BJ (cell line): ENCODE measurements around the gene SLC45A1. TPM values are rescaled to one million over a fixed set of nuclear protein-coding genes. Genes with fewer than 3 reads are reported as not detected.

Experiments used
- CTCF ChIA-PET: fragments of 350-600 bp; formaldehyde crosslinking; extraction: SDS; loops from one replicate; lab custom pipeline; 2021; ENCODE audit warnings: antibody characterized with exemption, inconsistent platforms; lab: Yijun Ruan, JAX
- POLR2A ChIA-PET: fragments of 300-600 bp; sonication (Branson Sonifier 250); formaldehyde crosslinking; extraction: SDS; loops from one replicate; lab custom pipeline; 2021; ENCODE audit warnings: antibody characterized with exemption; lab: Charles Lee
- DNase-seq: peaks from one replicate; pipeline ENCODE4 v3.0.0-alpha.2; 2011; ENCODE audit warnings: low read depth
- H3K27me3 ChIP-seq: 2 replicates; pipeline ENCODE4 v1.6.0; 2011; ENCODE audit warnings: low read length; ENCODE audit not compliant: control insufficient read depth, insufficient read depth
- H3K36me3 ChIP-seq: 2 replicates; pipeline ENCODE4 v1.5.1; 2011; ENCODE audit warnings: low read length; ENCODE audit not compliant: control insufficient read depth, insufficient read depth
- H3K4me3 ChIP-seq: 2 replicates; pipeline ENCODE4 v1.5.1; 2011; ENCODE audit warnings: low read depth, mild to moderate bottlenecking, control low read depth, low read length
- polyA plus RNA-seq: library from polyadenylated mRNA; depleted of rRNA; stranded (reverse); fragments of >200 nt; gene quantifications from 2 replicates; pipeline ENCODE4 v1.2.3, GENCODE V29; 2011
- TF ChIP-seq, protein P1 (sequence below): IDR thresholded peaks from 2 replicates; pipeline ENCODE4 v1.5.1; 2011; ENCODE audit warnings: low read depth, mild to moderate bottlenecking, control low read depth, inconsistent platforms, low read length, moderate library complexity; ENCODE audit not compliant: insufficient read depth

The SLC45A1 gene
- polyA plus RNA-seq, 1 experiment = 1.4 TPM

DNA sequence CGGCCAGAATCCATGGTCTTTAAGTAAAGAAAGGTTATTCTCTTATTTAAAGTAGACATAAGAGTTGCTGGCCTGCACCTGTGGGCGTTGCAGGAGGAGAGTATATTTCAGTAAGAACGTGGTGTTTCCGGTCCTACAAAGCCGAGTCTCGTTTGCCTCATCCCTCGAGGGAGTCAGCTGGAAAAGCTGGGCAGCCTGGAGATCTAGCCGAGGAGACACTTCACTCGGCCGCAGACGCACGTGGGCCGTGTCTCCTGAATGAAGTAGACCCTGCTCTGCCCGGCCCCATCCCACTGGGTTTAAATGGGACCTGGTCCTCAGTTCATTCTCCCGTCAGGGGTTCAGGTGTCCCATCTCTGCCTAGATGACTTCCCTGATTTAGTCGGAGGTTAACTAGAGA lies 14.9 kb downstream of the SLC45A1 start:
- no peak for DNase-seq
- no peaks in the 10 kb centered on the region for H3K36me3 ChIP-seq
- ChIA-PET CTCF (no interaction called here), POLR2A (no interaction called here)
- H3K4me3 ChIP-seq = no peak overlapping the region
- TF ChIP-seq, protein P1, sequence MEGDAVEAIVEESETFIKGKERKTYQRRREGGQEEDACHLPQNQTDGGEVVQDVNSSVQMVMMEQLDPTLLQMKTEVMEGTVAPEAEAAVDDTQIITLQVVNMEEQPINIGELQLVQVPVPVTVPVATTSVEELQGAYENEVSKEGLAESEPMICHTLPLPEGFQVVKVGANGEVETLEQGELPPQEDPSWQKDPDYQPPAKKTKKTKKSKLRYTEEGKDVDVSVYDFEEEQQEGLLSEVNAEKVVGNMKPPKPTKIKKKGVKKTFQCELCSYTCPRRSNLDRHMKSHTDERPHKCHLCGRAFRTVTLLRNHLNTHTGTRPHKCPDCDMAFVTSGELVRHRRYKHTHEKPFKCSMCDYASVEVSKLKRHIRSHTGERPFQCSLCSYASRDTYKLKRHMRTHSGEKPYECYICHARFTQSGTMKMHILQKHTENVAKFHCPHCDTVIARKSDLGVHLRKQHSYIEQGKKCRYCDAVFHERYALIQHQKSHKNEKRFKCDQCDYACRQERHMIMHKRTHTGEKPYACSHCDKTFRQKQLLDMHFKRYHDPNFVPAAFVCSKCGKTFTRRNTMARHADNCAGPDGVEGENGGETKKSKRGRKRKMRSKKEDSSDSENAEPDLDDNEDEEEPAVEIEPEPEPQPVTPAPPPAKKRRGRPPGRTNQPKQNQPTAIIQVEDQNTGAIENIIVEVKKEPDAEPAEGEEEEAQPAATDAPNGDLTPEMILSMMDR = no peak
- H3K27me3 ChIP-seq = no peaks in the 10 kb centered on the region

DNA sequence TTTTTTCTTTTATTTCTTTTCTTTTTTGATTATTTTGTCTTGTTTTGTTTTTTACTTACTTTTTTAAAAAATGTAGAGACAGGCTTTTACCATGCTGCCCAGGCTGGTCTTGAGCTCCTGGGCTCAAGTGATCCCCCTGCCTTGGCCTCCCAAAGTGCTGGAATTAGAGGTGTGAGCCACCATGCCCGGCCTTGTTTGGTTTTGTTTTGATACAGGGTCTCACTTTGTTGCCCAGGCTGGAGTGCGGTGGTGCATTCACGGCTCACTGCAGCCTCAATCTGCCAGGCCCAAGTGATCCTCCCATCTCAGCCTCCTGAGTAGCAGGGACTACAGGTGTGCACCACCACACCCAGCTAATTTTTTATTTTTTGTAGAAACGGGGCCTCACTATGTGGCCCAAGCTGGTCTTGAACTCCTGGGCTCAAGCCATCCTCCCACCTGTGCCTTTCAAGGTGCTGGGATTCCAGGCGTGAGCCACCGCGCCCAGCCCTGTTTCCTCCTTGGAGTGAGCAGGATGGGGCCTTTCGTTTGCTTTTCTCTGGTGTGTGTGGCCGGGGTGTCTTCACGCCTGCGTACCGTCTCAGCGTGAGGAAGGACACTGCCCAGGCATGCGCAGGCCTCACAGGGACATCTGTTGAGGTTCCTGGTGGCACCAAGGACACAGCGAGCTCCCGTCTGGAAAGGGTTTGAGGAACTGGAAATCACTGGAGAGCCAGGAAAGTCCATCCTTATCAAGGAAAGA lies 15.5 kb downstream of the SLC45A1 start:
- TF ChIP-seq, protein P1 = no peak
- POLR2A ChIA-PET = no interaction called here
- DNase-seq = no peak
- CTCF ChIA-PET = no interaction called here
- no peak overlapping the region for H3K4me3 ChIP-seq
- no peaks in the 10 kb centered on the region for H3K27me3 ChIP-seq
- no peaks in the 10 kb centered on the region for H3K36me3 ChIP-seq

DNA sequence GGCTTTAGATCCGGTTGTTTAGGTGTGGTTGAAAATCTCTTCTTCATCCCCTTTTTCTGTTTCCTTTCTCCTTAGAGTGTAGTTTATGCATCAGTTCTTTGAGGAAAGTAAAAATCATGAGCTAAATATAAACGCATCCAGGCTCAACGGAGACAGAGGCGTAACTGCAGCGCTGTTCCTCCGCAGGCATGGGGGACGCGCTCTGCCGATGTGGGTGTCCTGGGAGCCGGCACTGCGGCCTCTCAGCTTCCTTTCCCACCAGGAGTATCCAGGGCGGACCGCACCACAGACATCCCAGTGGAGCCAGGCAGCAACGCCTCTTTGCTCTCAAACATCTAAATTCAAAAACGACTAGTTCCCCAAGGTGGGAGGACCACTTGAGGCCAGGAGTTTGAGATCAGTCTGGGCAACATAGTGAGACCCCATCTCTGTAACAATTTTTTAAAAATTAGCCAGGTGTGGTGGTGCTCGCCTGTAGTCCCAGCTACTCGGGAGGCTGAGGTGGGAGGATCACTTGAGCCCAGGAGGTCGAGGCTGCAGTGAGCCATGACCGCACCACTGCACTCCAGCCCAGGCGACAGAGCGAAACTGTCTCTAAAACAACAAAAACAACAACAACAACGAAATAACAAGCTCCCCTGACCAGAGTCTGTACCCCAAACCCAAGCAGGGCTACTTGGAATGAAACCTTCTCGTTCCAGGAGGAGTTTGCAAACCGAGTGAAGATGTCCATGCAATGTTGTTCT lies 16.4 kb downstream of the SLC45A1 start:
- H3K4me3 ChIP-seq = no peak overlapping the region
- H3K27me3 ChIP-seq = no peaks in the 10 kb centered on the region
- TF ChIP-seq, protein P1 = no peak
- ChIA-PET CTCF (interaction anchor here (0.7 kb wide), 1 partner anchor 16 kb away, joined by 3 read pairs; no protein-coding TSS in a partner anchor), POLR2A (interaction anchor here (0.5 kb wide), 1 partner anchor 23 kb away, joined by 6 read pairs; no protein-coding TSS in a partner anchor)
- H3K36me3 ChIP-seq = no peaks in the 10 kb centered on the region
- no peak for DNase-seq

DNA sequence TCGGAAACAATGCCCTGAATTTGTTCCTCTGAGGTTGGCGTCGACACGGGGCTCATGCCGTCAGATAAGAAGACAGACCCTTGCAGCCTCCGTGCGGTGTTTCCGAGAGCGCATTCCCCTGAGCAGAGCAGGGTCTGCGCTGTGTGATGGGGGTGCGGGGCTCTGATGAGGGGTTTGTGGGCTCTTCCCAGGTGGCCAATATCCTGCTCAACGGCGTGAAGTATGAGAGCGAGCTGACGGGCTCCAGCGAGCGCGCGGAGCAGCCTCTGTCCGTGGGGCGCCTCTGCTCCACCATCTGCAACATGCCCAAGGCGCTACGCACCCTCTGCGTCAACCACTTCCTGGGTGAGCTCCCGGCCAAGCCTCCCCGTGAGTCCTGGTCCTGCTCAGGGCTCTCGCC lies 17.3 kb downstream of the SLC45A1 start:
- POLR2A ChIA-PET = no interaction called here
- no peaks in the 10 kb centered on the region for H3K36me3 ChIP-seq
- DNase-seq = no peak
- H3K27me3 ChIP-seq = no peaks in the 10 kb centered on the region
- H3K4me3 ChIP-seq = no peak overlapping the region
- TF ChIP-seq, protein P1 = no peak
- CTCF ChIA-PET = no interaction called here

DNA sequence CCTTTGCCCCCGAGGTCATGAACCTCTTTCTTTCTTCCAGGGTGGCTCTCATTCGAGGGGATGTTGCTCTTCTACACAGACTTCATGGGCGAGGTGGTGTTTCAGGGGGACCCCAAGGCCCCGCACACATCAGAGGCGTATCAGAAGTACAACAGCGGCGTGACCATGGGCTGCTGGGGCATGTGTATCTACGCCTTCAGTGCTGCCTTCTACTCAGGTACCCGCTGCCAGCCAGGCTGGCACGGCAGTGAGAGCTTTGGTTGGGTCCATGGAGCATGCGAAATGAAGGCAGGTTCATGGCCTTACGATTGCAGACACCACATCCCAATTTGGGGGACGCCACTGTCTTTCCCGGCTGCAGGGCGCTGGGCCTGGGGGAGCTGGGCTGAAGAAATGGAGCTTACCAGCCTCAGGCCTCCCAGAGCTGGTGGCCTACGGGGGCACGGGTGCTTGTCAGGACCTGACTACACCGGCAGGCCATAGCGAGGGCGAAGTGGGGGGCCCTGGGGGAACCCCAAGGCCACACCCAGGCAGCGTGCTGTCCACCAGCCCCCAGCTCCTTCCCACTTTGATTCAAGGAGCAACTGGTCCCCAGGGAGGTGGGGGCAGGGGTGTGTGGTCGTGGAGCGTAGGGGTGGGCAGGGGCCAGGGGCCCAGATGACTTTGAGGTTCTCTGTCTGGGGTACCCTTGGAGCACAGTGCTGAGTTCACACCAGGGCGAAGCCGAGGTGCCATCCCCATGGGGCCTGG lies 20.0 kb downstream of the SLC45A1 start:
- POLR2A ChIA-PET = no interaction called here

More for the DNA sequence above, 20.0 kb downstream of the SLC45A1 start:
- TF ChIP-seq, protein P1 = no peak
- H3K27me3 ChIP-seq = no peaks in the 10 kb centered on the region
- no peak for DNase-seq
- CTCF ChIA-PET = no interaction called here
- no peaks in the 10 kb centered on the region for H3K36me3 ChIP-seq
- no peak overlapping the region for H3K4me3 ChIP-seq
